ENCODE measurements around the gene IGIP.
A peak's percentile ranks its signal among the peaks of the same experiment; 100 is the strongest.

- TF ChIP-seq EZH2 (IDR thresholded peaks at IDR 0.05; ENCODE audit: low read length) (no peak), CTCF (optimal IDR thresholded peaks at IDR 0.05 in 1 of 3, IDR thresholded peaks at IDR 0.05 in 1 of 3, conservative IDR thresholded peaks at IDR 0.05 in 1 of 3; ENCODE audit: extremely low read depth in 1 of 3, insufficient read depth in 2 of 3, low read length in 3 of 3) (peak; percentile 81 to 95 (median 84))
Observed at GRCh38 chr5:140157032-140157781, 31.5 kb downstream of the IGIP start.
